ENCODE measurements around the gene RNU5D-1. TPM values are rescaled to one million over a fixed set of nuclear protein-coding genes. Genes with fewer than 3 reads are reported as not detected.

The RNU5D-1 gene
- polyA plus RNA-seq, 1 experiment: not detected

GRCh38 chr1:44693159-44693558 lies 37.8 kb downstream of the RNU5D-1 start:
- TF ChIP-seq CTCF (IDR thresholded peaks at IDR 0.05; ENCODE audit: low read depth, low read length): no peak
- H3K27me3 ChIP-seq (ENCODE audit: control insufficient read depth, insufficient read depth, low read length): peaks cover 9% of the 10 kb centered on the region
- ChIA-PET CTCF (no interaction called here), POLR2A (no interaction called here)
- H3K9me3 ChIP-seq (ENCODE audit: control insufficient read depth, insufficient read depth, low read length): no peaks in the 10 kb centered on the region
- DNase-seq (ENCODE audit: low read depth, low spot score): no peak
- no peak overlapping the region for H3K4me3 ChIP-seq (ENCODE audit: low read depth, low read length)
- no peak overlapping the region for H3K27ac ChIP-seq (ENCODE audit: low read depth, low read length)

DNA sequence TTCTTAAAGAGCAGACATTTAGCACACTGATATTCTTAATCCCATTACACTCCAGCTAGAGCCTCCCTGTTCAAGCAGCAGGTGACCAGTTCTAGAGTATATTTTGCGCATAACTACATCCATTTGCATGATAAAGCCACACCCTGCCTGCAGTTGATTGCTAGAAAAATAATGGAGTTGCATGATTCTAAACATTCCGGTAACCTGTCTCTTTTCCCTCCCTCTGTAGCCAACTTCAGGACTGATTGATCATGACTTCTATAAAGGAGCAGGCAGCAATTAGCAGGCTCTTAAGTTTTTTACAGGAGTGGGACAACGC lies 41.6 kb downstream of the RNU5D-1 start:
- Histone ChIP-seq H3K4me3 (ENCODE audit: low read depth, low read length) (no peak overlapping the region), H3K27me3 (ENCODE audit: control insufficient read depth, insufficient read depth, low read length) (peaks cover 7% of the 10 kb centered on the region), H3K27ac (ENCODE audit: low read depth, low read length) (no peak overlapping the region), H3K9me3 (ENCODE audit: control insufficient read depth, insufficient read depth, low read length) (no peaks in the 10 kb centered on the region)
- ChIA-PET CTCF (no interaction called here), POLR2A (no interaction called here)
- TF ChIP-seq CTCF (IDR thresholded peaks at IDR 0.05; ENCODE audit: low read depth, low read length): no peak
- DNase-seq (ENCODE audit: low read depth, low spot score): no peak

GRCh38 chr1:44688760-44689446 lies 42.1 kb downstream of the RNU5D-1 start:
- Histone ChIP-seq H3K4me3 (ENCODE audit: low read depth, low read length) (no peak overlapping the region), H3K27me3 (ENCODE audit: control insufficient read depth, insufficient read depth, low read length) (peaks cover 7% of the 10 kb centered on the region), H3K9me3 (ENCODE audit: control insufficient read depth, insufficient read depth, low read length) (no peaks in the 10 kb centered on the region), H3K27ac (ENCODE audit: low read depth, low read length) (no peak overlapping the region)
- POLR2A ChIA-PET: no interaction called here
- no peak for DNase-seq (ENCODE audit: low read depth, low spot score)
- TF ChIP-seq CTCF (IDR thresholded peaks at IDR 0.05; ENCODE audit: low read depth, low read length): no peak
- CTCF ChIA-PET: no interaction called here

DNA sequence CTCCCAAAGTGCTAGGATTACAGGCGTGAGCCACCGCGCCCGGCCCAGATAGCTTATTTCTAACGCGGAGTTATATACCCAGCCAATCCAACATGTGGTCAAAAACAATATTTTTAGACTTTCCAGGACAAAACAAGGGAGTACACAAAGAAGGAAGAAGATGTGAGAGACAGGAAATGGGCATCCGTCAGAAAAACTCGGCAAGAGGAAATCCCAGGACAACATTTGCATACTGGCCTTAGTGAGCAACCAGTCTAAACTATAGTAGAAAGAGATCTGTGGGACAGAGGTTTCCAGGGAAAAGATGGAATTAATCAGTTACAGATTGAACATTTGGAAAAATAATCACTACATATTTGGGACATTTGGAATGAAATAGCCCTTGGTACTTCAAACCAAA lies 45.1 kb downstream of the RNU5D-1 start:
- CTCF ChIA-PET: interaction anchor here (0.8 kb wide), 3 partner anchors 26 to 45 kb away, joined by 3 to 6 read pairs (median 4); partner anchors contain the start of gene RNU5D-1
- H3K9me3 ChIP-seq (ENCODE audit: control insufficient read depth, insufficient read depth, low read length): no peaks in the 10 kb centered on the region
- H3K27ac ChIP-seq (ENCODE audit: low read depth, low read length): no peak overlapping the region
- H3K27me3 ChIP-seq (ENCODE audit: control insufficient read depth, insufficient read depth, low read length): peaks cover 7% of the 10 kb centered on the region
- no peak for TF ChIP-seq CTCF (IDR thresholded peaks at IDR 0.05; ENCODE audit: low read depth, low read length)
- no peak for DNase-seq (ENCODE audit: low read depth, low spot score)
- H3K4me3 ChIP-seq (ENCODE audit: low read depth, low read length): no peak overlapping the region
- POLR2A ChIA-PET: interaction anchor here (0.6 kb wide), 1 partner anchor 158 kb away, joined by 5 read pairs; no protein-coding TSS in a partner anchor

DNA sequence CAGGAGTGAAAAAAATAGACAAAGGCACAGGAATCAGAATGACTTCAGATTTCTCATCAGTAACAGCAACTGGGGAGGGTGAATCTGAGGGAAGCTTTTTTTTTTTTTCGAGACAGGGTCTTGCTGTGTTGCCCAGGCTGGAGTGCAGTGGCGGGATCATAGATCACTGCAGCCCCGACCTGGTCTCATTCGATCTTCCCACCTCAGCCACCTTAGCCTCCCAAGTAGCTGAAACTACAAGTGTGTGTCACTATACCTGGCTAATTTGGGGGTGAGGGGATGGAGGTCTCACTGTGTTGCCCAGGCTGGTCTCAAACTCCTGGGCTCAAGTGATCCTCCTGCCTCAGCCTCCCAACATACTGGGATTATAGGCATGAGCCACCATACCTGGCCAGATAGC lies 45.8 kb downstream of the RNU5D-1 start:
- DNase-seq (ENCODE audit: low read depth, low spot score): no peak
- ChIA-PET CTCF (interaction anchor here (0.8 kb wide), 4 partner anchors 27 to 46 kb away, joined by 3 to 6 read pairs (median 4); partner anchors contain the start of gene RNU5D-1), POLR2A (no interaction called here)
- Histone ChIP-seq H3K27ac (ENCODE audit: low read depth, low read length) (no peak overlapping the region), H3K9me3 (ENCODE audit: control insufficient read depth, insufficient read depth, low read length) (no peaks in the 10 kb centered on the region), H3K27me3 (ENCODE audit: control insufficient read depth, insufficient read depth, low read length) (peaks cover 7% of the 10 kb centered on the region), H3K4me3 (ENCODE audit: low read depth, low read length) (no peak overlapping the region)
- TF ChIP-seq CTCF (IDR thresholded peaks at IDR 0.05; ENCODE audit: low read depth, low read length): no peak

Data from AG04450 (cell line).